Endothelial cell of umbilical vein (primary cell): ENCODE data around the gene SRPX. TPM values are rescaled to one million over a fixed set of nuclear protein-coding genes. Genes with fewer than 3 reads are reported as not detected.

Source experiments
- BruUV-seq: library from RNA; stranded (reverse); fragments of 400-500 nt; replicated peaks from 2 replicates; lab custom pipeline; 2021; lab: Mats Ljungman, UMichigan
- CTCF ChIA-PET: fragments of 300-600, 350-600 bp; sonication (Branson Sonifier 250); formaldehyde crosslinking; loops from one replicate; lab custom pipeline; 2021; ENCODE audit warnings: antibody characterized with exemption, inconsistent platforms; lab: Charles Lee
- POLR2A ChIA-PET: fragments of 300-600, 350-600 bp; sonication (Branson Sonifier 250); formaldehyde crosslinking; loops from one replicate; lab custom pipeline; 2021; ENCODE audit warnings: antibody characterized with exemption, inconsistent platforms; lab: Charles Lee
- DNase-seq: peaks from one replicate; pipeline ENCODE4 v3.0.0-alpha.2; 2011; ENCODE audit warnings: low read depth, low spot score
- FAIRE-seq: peaks from 2 replicates; lab custom pipeline; 2011; peaks lifted over from hg19 to GRCh38; lab: Jason Lieb, UNC
- H2AFZ ChIP-seq: 2 replicates; pipeline ENCODE4 v1.6.0; 2012; ENCODE audit warnings: low read depth, low read length, control low read depth, inconsistent platforms
- H3K27ac ChIP-seq: 2 replicates; pipeline ENCODE4 v1.5.1; 2011; ENCODE audit warnings: low read depth, mild to moderate bottlenecking, control low read depth, low read length, moderate library complexity; ENCODE audit not compliant: insufficient read depth
- H3K27me3 ChIP-seq, 2 experiments: 2 replicates each; pipeline versions ENCODE4 v1.6.0 to v1.6.1; 2011; ENCODE audit warnings: low read length in 2 of 2, mixed read lengths in 1 of 2; ENCODE audit not compliant: control insufficient read depth in 2 of 2, insufficient read depth in 2 of 2
- H3K36me3 ChIP-seq, 2 experiments: 2 replicates in 1 of 2; 3 replicates in 1 of 2; pipeline ENCODE4 v1.5.1; 2011; ENCODE audit warnings: low read length in 2 of 2, mild to moderate bottlenecking in 1 of 2, moderate library complexity in 1 of 2; ENCODE audit not compliant: control insufficient read depth in 2 of 2, insufficient read depth in 2 of 2; ENCODE audit errors: extremely low read depth in 1 of 2
- H3K4me1 ChIP-seq: 3 replicates; pipeline ENCODE4 v1.5.1; 2011; ENCODE audit warnings: mild to moderate bottlenecking, low read length; ENCODE audit not compliant: control insufficient read depth, insufficient read depth; ENCODE audit errors: extremely low read depth
- H3K4me2 ChIP-seq: 2 replicates; pipeline ENCODE4 v1.6.1; 2011; ENCODE audit warnings: low read length, control low read depth, mixed read lengths; ENCODE audit not compliant: insufficient read depth
- H3K4me3 ChIP-seq, 3 experiments: fragments of 200-600 bp in 1 of 3; sonication (generic), shearing (Covaris generic) in 1 of 3; replicated peaks in 1 of 3; 2 replicates each; pipeline ENCODE4 v1.5.1; 2011 to 2016; ENCODE audit warnings: control low read depth in 3 of 3, low read length in 3 of 3, mild to moderate bottlenecking in 2 of 3, inconsistent platforms in 1 of 3, low read depth in 1 of 3, moderate library complexity in 1 of 3; ENCODE audit not compliant: insufficient read depth in 1 of 3
- H3K79me2 ChIP-seq: 2 replicates; pipeline ENCODE4 v1.6.0; 2012; ENCODE audit warnings: low read length, inconsistent platforms; ENCODE audit not compliant: control insufficient read depth, insufficient read depth
- H3K9ac ChIP-seq: replicated peaks from 2 replicates; pipeline ENCODE3; 2011; ENCODE audit warnings: low read length, control low read depth; ENCODE audit not compliant: insufficient read depth; ENCODE audit errors: extremely low read depth
- H3K9me1 ChIP-seq: replicated peaks from 3 replicates; pipeline ENCODE4 v1.6.0; 2011; ENCODE audit warnings: mild to moderate bottlenecking, low read length; ENCODE audit not compliant: control insufficient read depth, insufficient read depth; ENCODE audit errors: extremely low read depth
- H3K9me3 ChIP-seq: replicated peaks from 2 replicates; pipeline ENCODE4 v1.5.1; 2012; ENCODE audit warnings: low read length, inconsistent platforms; ENCODE audit not compliant: control insufficient read depth, insufficient read depth
- H4K20me1 ChIP-seq: replicated peaks from 2 replicates; pipeline ENCODE3; 2011; ENCODE audit warnings: mild to moderate bottlenecking, low read length; ENCODE audit not compliant: control insufficient read depth, insufficient read depth; ENCODE audit errors: extremely low read depth
- CTCF ChIP-seq, 2 donors: IDR thresholded peaks; 1 replicate in 1 of 2; 2 replicates in 1 of 2; pipeline ENCODE4 v1.5.1; 2011; ENCODE audit warnings: low read length in 2 of 2, mild to moderate bottlenecking in 2 of 2, moderate library complexity in 2 of 2, control low read depth in 1 of 2, inconsistent platforms in 1 of 2, low read depth in 1 of 2; ENCODE audit not compliant: insufficient read depth in 1 of 2; ENCODE audit errors: extremely low read depth in 1 of 2
- EZH2 ChIP-seq: IDR thresholded peaks from 2 replicates; pipeline ENCODE4 v1.6.1; 2012; ENCODE audit warnings: borderline replicate concordance, low read depth, mild to moderate bottlenecking, moderate library complexity, low read length, inconsistent platforms; ENCODE audit not compliant: severe bottlenecking
- FOS ChIP-seq: IDR thresholded peaks from 2 replicates; pipeline ENCODE4 v1.6.1; 2011; ENCODE audit warnings: mild to moderate bottlenecking, low read length, moderate library complexity, borderline replicate concordance; ENCODE audit not compliant: insufficient read depth
- GATA2 ChIP-seq: IDR thresholded peaks from 2 replicates; pipeline ENCODE4 v1.7.0; 2011; ENCODE audit warnings: low read depth, mild to moderate bottlenecking, moderate library complexity, mixed read lengths, low read length; ENCODE audit not compliant: insufficient read length, insufficient read depth
- JUN ChIP-seq: IDR thresholded peaks from 2 replicates; pipeline ENCODE4 v1.6.1; 2011; ENCODE audit warnings: borderline replicate concordance, low read depth; ENCODE audit not compliant: insufficient read length, insufficient read depth
- MAX ChIP-seq: IDR thresholded peaks from 2 replicates; pipeline ENCODE4 v1.6.1; 2011; ENCODE audit not compliant: insufficient read depth, insufficient read length
- MYC ChIP-seq: IDR thresholded peaks from one replicate; pipeline ENCODE4 v1.6.1; 2011; ENCODE audit warnings: mild to moderate bottlenecking, low read depth, low read length
- POLR2A ChIP-seq: IDR thresholded peaks from 2 replicates; pipeline ENCODE4 v1.6.1; 2012; ENCODE audit warnings: low read depth, mild to moderate bottlenecking, control low read depth, low read length
- POLR2AphosphoS5 ChIP-seq: IDR thresholded peaks from 2 replicates; pipeline ENCODE4 v1.6.1; 2012; ENCODE audit warnings: low read depth, mild to moderate bottlenecking, control low read depth, low read length, moderate library complexity; ENCODE audit not compliant: insufficient read depth
- dilution Hi-C: fragments of 300-500 bp; cut with MboI; formaldehyde crosslinking; loops from one replicate; pipeline ENCODE4 v1.15.0; 2019; ENCODE audit warnings: low sequenced_read_pairs; ENCODE audit not compliant: extremely low pct_ligation_motif_present
- intact Hi-C: fragments of 100-400 bp; cut with micrococcal nuclease; formaldehyde crosslinking; loops from one replicate; pipeline ENCODE4 v1.10.0; 2022
- polyA plus RNA-seq, 4 experiments: library from polyadenylated mRNA; depleted of rRNA in 3 of 4; stranded (reverse) in 3 of 4; unstranded in 1 of 4; fragments of >200 nt; gene quantifications; 2 replicates each; pipeline versions ENCODE4 v1.2.1 to v1.2.3, GENCODE V29; 2011 to 2012; ENCODE audit warnings: missing spikeins in 1 of 4
- total RNA-seq: library from RNA; stranded (reverse); gene quantifications from 2 replicates; pipeline ENCODE4 v1.2.3, GENCODE V29; 2021

SRPX gene
- total and polyA plus RNA-seq, 2 donors (not counting 3 experiments of a cell fraction or from before 2014, with no cell fraction given): 104 to 140 TPM

- TF ChIP-seq GATA2: no peak
- TF ChIP-seq POLR2A: no peak
- no peak for TF ChIP-seq JUN
- TF ChIP-seq POLR2AphosphoS5: no peak
- peak; percentile 15 to 31 for TF ChIP-seq CTCF (IDR thresholded peaks at IDR 0.05; ENCODE audit: extremely low read depth in 1 of 2, insufficient read depth in 1 of 2, low read depth in 1 of 2, low read length in 2 of 2)
- no peak for TF ChIP-seq FOS
- no TSS peak for BruUV-seq
- no peak overlapping the region for H3K4me3 ChIP-seq
- H3K9ac ChIP-seq: no peak overlapping the region
- H3K36me3 ChIP-seq: no peaks in the 10 kb centered on the region
- H3K9me3 ChIP-seq: no peaks in the 10 kb centered on the region
- FAIRE-seq (peak; percentile 89), DNase-seq (peak; percentile 35)
- H3K4me2 ChIP-seq: no peak overlapping the region
- no peaks in the 10 kb centered on the region for H3K4me1 ChIP-seq
- no peaks in the 10 kb centered on the region for H4K20me1 ChIP-seq
- CTCF ChIA-PET: interaction anchor here (0.9 to 2.4 kb wide), 10 partner anchors 9 to 68 kb away, joined by 3 to 13 read pairs (median 4); partner anchors contain the start of gene RPGR
- intact Hi-C loops: loop anchor here (1.0 to 5.0 kb wide), 3 partner anchors 38 to 392 kb away; partner anchors contain the start of genes RPGR and SRPX
- no peak overlapping the region for H3K27ac ChIP-seq
- no peak overlapping the region for H2AFZ ChIP-seq
- no peaks in the 10 kb centered on the region for H3K27me3 ChIP-seq
- no peaks in the 10 kb centered on the region for H3K79me2 ChIP-seq
- POLR2A ChIA-PET: no interaction called here
- dilution Hi-C loops: no loop called here
- H3K9me1 ChIP-seq: no peaks in the 10 kb centered on the region
Observed at GRCh38 chrX:38260231-38260630, 39.6 kb upstream of the SRPX start.

- no peak for TF ChIP-seq POLR2AphosphoS5
- TF ChIP-seq CTCF (IDR thresholded peaks at IDR 0.05; ENCODE audit: extremely low read depth in 1 of 2, insufficient read depth in 1 of 2, low read depth in 1 of 2, low read length in 2 of 2): no peak
- no peak for TF ChIP-seq POLR2A
- TF ChIP-seq GATA2: no peak
- no peak for TF ChIP-seq MAX
- no peak for TF ChIP-seq FOS
- no peak for TF ChIP-seq JUN
- no peak for TF ChIP-seq MYC
- TF ChIP-seq EZH2: no peak
- ChIA-PET POLR2A (no interaction called here), CTCF (no interaction called here)
- BruUV-seq: no TSS peak
- Histone ChIP-seq H3K36me3 (no peaks in the 10 kb centered on the region), H3K27ac (no peak overlapping the region), H3K9me1 (no peaks in the 10 kb centered on the region), H3K79me2 (no peaks in the 10 kb centered on the region), H3K9ac (no peak overlapping the region), H3K4me1 (no peaks in the 10 kb centered on the region), H3K4me3 (no peak overlapping the region), H3K9me3 (no peaks in the 10 kb centered on the region), H2AFZ (no peak overlapping the region), H4K20me1 (no peaks in the 10 kb centered on the region), H3K4me2 (no peak overlapping the region), H3K27me3 (no peaks in the 10 kb centered on the region)
- intact Hi-C loops (no loop called here), dilution Hi-C loops (no loop called here)
- FAIRE-seq (no peak), DNase-seq (no peak)
Observed at GRCh38 chrX:38256019-38256418, 35.3 kb upstream of the SRPX start.
